ENCODE results near the gene VPS52.
"Not testable (repeated sequence)": the region's sequence is repeated elsewhere in the genome, so short reads cannot be mapped to it uniquely, and the experiment has no call there.

VPS52 gene

GRCh38 chr6:33273924-33274902, 2.5 kb upstream of the VPS52 start:
- in situ Hi-C loops (cut with HindIII; ENCODE audit: low sequenced_read_pairs): no loop called here
- DNase-seq (ENCODE audit: low read depth, low spot score): no peak
- peak overlapping the region; percentile 84 for H3K4me3 ChIP-seq (ENCODE audit: low read depth, low read length)
- TF ChIP-seq, protein P1, sequence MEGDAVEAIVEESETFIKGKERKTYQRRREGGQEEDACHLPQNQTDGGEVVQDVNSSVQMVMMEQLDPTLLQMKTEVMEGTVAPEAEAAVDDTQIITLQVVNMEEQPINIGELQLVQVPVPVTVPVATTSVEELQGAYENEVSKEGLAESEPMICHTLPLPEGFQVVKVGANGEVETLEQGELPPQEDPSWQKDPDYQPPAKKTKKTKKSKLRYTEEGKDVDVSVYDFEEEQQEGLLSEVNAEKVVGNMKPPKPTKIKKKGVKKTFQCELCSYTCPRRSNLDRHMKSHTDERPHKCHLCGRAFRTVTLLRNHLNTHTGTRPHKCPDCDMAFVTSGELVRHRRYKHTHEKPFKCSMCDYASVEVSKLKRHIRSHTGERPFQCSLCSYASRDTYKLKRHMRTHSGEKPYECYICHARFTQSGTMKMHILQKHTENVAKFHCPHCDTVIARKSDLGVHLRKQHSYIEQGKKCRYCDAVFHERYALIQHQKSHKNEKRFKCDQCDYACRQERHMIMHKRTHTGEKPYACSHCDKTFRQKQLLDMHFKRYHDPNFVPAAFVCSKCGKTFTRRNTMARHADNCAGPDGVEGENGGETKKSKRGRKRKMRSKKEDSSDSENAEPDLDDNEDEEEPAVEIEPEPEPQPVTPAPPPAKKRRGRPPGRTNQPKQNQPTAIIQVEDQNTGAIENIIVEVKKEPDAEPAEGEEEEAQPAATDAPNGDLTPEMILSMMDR (IDR thresholded peaks at IDR 0.05; ENCODE audit: low read depth, low read length): no peak

DNA sequence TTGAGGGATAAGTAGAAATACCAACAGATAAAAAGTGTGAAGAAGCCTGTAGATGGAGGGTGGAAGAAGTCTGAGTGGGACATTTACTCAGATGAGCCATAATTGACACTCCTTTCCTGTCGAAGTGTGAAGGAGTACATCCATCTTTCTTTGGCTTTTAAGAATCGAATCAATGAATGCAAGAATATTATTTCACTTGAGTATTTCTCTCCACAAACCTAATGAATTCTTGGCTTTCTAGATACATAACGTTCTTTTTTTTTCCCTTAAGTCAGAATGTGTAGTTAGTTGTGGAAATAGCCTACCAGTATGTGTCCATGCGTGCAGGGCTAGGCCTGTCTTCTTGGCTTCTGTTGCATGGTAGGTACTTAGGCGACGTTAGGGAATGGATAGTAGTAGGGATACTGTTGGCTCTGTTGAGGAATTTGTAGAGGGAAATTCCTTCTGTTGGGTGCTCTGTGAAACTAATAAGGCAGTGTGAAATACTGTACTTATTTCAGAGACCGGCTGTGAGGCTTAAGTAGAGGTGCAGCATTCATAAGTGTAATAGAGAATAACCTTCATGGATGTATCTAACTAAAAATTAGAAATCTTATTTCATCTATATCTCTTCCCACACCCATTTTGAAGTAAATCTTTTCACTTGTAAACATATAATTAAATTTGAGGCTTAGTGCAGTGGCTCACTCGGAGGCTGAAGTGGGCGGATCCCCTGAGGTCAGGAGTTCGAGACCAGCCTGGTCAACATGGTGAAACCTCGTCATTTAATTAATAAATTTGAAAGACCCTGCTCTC, 1.6 kb upstream of the VPS52 start:
- TF ChIP-seq, protein P1 (IDR thresholded peaks at IDR 0.05; ENCODE audit: low read depth, low read length): no peak
- DNase-seq (ENCODE audit: low read depth, low spot score): no peak
- H3K4me3 ChIP-seq (ENCODE audit: low read depth, low read length): peak overlapping the region; percentile 84
- in situ Hi-C loops (cut with HindIII; ENCODE audit: low sequenced_read_pairs): no loop called here

DNA sequence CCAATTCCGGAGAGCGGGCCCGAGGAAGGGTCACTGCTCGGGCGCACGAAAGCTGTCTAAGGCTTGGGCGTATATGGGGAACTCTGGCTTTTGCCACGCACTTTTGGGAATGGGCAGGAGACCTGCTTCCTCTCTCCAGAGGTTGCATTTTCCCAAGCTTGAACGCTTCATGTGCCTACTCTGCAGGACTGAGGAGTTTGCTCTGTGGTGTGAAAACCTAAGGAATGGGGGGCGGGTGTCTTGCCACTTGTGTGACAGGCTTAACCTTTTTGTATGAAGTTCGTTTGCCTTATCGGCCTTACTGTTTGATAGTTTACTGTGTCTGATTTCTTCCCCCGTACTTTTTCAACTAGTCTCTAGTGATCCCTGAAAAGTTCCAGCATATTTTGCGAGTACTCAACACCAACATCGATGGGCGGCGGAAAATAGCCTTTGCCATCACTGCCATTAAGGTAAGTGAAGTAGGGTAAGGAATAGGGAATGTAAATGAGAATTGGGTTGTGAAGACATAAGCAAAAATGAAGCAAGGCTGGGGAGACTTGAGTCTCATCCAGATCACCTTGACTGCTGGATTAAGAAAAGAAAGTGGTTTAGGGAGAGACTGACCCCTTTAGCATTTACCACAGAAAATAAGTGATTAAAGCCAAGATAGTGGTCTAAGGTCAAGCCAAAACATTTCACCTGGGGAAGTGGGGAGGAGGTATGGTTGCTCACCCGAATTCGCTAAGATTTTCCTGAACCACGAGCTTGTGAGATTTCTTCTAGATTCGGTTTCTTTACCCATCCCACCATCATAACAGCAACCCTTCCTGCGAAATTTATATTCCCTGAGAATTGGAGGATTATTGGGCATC, 826 bp upstream of the VPS52 start:
- TF ChIP-seq, protein P1 (IDR thresholded peaks at IDR 0.05; ENCODE audit: low read depth, low read length): no peak
- DNase-seq (ENCODE audit: low read depth, low spot score): no peak
- in situ Hi-C loops (cut with HindIII; ENCODE audit: low sequenced_read_pairs): no loop called here
- H3K4me3 ChIP-seq (ENCODE audit: low read depth, low read length): peak overlapping the region; percentile 84

GRCh38 chr6:33271117-33271467, 584 bp downstream of the VPS52 start:
- TF ChIP-seq, protein P1 (IDR thresholded peaks at IDR 0.05; ENCODE audit: low read depth, low read length): no peak
- in situ Hi-C loops (cut with HindIII; ENCODE audit: low sequenced_read_pairs): no loop called here
- DNase-seq (ENCODE audit: low read depth, low spot score): no peak
- peak overlapping the region; percentile 84 for H3K4me3 ChIP-seq (ENCODE audit: low read depth, low read length)

DNA sequence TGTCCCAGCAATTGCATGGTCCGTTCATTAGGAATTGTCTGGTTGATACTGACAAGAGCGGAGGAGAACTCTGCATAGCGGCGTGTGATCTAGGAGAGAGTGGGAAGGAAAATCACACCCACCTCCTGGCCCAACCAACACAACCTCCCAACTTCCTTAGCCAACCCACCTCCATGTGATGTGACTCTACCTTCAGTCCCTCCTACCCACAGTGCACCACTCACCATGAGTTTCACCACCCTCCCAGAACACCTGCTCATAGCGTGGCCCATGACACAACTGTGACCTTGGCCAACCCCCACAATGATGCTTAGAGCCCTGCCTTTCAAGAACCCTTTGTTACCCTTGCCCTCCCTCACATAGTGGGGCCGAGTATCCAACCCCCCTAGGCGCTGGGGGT, 7.7 kb downstream of the VPS52 start:
- in situ Hi-C loops (cut with HindIII; ENCODE audit: low sequenced_read_pairs): no loop called here
- no peak for DNase-seq (ENCODE audit: low read depth, low spot score)
- no peak overlapping the region for H3K4me3 ChIP-seq (ENCODE audit: low read depth, low read length)

DNA sequence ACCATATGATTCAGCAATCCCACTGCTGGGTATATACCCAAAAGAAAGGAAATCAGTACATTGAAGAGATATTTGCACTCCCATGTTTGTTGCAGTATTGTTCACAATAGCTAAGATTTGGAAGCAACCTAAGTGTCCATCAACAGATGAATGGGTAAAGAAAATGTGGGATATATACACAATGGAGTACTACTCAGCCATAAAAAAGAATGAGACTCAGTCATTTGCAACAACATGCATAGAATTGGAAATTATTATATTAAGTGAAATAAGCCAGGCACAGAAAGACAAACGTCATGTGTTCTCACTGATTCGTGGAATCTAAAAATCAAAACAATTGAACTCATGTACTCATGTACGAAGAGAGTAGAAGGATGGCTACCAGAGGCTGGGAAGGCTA, 9.2 kb downstream of the VPS52 start:
- H3K4me3 ChIP-seq (ENCODE audit: low read depth, low read length); in situ Hi-C loops (cut with HindIII; ENCODE audit: low sequenced_read_pairs); DNase-seq (ENCODE audit: low read depth, low spot score): not testable (repeated sequence)

More for the DNA sequence above, 7.7 kb downstream of the VPS52 start:
- TF ChIP-seq, protein P1 (IDR thresholded peaks at IDR 0.05; ENCODE audit: low read depth, low read length): no peak

All from astrocyte of the spinal cord (primary cell).